GM19395 (cell line): ENCODE data around the gene UBAP1L.
"Not testable (repeated sequence)": the region's sequence is repeated elsewhere in the genome, so short reads cannot be mapped to it uniquely, and the experiment has no call there.

Experiments used
- ATAC-seq: cut with Tn5 transposase; IDR thresholded peaks from one replicate; pipeline ENCODE4 v1.9.1; 2021; ENCODE audit warnings: mild to moderate bottlenecking, moderate library complexity; ENCODE audit not compliant: unreplicated experiment

UBAP1L gene

DNA sequence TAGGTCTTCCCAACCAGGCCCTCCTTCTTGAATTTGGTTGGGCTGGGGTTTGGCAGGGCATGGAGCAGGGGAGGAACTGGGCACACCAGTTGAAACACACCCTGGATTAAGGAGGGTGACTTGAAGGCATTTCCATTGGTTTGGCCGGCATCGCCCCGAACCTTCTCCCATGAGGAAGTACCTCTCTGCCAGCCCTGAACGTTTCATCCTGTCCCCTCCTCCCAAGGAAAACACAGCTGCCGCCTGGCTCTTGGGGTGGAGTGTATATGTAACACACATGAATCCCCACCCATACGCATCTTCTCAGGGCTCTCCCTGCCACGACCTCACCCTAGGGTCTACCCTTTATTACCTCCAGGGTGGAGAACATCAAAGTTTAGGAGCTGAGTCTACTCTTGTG lies 14.6 kb downstream of the UBAP1L start:
- no peak for ATAC-seq

DNA sequence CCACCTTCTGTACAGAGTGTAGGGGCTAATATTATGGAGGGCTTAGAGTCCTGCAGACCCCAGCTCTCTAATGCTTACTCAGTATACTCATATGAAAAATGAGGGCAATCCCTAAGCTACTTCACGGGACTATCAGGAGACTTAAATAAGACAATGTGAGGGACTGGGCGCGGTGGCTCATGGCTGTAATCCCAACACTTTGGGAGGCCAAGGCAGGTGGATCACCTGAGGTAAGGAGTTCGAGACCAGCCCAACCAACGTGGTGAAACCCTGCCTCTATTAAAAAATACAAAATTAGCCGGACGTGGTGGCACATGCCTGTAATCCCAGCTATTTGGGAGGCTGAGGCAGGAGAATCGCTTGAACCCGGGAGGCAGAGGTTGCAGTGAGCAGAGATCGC lies 15.2 kb downstream of the UBAP1L start:
- ATAC-seq = not testable (repeated sequence)

DNA sequence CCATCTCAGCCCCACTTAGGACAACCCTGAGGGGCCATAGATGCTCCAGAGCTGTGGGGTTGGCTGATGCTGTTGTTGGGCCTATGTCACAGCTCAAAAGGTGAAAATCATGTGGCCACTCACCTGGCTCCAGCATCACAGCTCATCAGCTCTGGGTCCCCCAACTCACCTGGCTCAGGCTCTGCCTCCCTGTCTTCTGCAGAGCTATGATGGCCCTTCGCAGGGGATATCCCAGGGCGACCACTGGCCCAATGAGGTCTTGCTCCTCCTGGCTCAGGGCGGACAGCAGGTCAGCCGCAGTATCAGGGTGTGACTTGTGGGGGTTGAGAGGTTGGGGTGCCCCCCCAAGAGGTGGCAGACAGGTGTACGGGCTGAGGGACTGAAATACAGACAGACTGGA lies 15.7 kb downstream of the UBAP1L start:
- ATAC-seq = no peak

DNA sequence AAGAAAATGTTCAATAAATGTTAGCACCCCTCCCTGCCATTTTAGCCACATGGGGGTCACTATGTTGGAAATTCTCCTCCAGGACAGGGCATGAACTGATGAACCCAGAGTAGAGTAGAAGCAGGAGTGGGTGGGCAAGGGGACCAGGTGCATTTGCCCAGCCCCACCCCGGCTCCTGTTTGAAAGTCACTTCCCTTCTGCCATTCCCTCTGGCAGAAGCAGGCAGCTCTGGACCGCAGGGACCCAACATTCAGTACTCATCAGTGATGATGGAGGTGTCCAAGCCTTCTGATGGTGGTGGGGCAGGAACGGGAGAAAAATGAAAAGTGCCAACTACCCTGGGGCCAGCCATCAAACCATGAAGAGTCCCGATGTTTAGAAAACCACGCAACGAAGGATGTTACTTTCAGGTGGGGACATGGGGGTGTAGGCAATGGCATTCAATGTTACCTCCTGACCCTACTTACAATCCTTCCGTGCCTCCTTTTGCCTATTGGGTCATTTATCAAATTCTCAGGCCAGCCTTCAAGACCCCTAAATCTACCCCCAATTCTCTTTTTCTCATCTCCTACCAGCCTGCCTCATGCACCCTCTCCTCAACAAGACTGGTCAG lies 17.2 kb downstream of the UBAP1L start:
- ATAC-seq = no peak

DNA sequence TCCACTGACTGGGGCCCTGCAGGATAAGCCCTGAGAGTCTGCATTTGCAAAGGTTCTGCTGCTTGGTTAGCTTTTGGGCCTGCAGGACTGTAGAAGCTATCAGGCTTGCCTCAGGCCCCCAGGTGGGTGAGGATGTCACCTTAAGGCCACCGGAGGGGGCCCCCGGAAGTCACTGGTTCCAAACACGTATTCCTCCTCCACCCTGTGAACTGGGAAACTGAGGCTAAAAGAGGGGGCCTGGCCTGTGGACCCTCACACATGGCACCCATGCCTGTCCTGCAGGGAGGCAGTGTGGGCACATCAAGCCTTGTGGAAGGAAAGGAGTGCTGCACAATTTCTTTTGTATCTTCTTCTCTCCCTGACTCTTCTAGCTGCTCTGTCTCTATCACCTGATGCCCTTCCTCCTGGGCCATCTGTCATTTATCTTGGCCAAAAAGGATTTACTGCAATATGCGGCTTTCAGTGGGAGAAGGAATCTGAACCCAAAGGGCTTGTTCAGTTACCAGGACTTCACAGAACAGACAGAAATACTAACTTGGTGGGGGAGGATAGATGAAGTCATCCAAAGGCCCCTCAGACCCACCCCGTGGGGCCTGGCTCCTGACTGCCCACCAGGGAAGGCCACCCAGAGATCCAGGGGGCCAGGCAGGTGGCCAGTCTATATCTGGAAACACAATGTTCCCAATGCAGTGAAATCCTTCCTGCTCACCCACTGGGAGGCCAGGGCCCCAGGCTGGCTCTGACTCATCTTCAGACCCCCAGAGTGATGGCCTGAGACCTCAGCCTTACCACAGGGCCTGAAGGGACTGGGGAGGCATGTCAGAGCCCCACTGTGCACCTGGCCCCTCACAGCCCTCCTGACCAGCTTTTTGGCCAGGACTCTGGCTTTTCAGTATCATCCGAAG lies 18.3 kb downstream of the UBAP1L start:
- ATAC-seq = no peak

DNA sequence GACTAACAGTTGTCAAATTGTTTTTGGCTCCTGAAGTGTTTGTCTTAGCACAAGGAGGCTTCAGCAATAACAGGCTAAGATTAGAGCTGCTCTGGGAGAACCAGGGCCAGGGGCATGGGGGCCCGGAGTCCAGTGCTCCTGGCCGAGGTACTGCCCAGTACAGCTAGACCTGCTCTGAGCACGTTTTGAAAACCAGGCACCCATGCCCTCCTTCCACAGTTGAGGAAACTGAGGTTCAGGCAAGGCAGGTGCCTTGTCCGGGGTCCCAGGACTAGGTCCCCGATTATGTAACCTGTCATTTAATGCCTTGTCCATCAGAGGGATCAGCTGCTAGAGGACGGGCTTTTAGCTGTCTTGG lies 19.3 kb downstream of the UBAP1L start:
- ATAC-seq = no peak

DNA sequence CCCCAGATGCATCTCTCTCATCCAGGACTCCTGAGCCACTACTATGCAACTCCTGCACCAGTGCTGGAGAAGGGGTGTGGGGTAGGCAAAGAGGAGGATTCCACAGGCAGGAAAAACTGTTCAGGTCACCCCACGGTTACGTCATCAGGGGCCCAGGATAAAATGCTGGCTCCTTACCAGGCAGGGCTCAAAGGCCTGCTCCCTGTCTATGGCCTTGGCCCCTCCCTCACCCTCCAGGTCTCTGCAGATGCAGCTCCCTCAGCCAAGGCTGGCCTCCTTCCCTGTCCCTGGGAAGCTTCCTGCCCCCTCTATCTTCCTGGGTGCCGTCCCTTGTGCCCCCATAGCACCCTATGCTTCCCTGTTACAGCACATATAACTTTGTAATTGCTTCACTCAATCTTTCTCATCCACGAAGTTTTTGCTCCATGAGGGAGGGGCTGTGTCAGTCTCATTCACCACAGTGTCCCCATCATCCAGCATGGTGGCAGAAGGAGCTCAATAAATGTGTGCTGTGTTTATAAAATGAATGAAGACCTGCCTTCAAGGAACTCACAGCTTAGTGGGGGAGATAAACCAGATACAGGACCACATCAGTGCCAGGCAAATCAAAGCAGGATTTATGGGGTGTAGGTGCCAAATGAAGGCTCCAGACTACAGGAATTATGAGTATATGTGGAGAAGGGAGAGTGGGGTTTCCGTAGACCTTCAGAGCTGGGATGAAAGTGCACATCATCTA lies 19.8 kb downstream of the UBAP1L start:
- no peak for ATAC-seq

DNA sequence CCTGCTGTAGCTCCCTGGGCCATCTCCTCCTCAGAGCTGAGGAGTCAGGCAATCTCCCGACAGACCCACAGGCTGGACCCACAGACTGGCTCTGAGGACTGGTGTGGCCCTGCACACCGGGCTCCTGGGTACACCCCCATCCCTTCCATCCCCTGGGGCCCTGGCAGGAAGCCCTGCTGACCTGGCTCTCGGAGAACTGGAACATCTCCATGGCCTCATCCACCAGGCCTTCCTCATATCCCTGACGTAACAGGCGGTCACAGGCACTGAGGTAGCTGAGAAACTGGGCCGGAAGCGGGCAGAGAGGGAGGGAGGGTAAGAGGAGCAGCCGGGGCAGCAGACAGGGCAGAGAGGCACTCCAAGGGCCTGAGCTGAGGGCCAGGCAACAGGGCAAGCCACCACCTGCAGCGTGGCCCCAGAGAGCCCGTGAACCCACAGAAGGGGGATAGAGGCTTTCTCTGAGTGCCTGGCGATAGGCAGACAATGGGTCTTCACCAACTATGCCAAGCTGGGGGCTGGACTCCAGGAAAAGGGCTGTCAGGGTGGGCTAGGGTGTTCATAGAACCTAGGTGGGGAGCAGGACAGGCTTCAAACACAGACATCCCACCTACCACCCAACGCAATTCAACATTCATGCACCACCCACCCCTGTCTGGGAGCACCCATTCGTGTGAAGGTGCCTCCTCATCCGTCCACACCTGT lies 20.6 kb downstream of the UBAP1L start:
- ATAC-seq = no peak

DNA sequence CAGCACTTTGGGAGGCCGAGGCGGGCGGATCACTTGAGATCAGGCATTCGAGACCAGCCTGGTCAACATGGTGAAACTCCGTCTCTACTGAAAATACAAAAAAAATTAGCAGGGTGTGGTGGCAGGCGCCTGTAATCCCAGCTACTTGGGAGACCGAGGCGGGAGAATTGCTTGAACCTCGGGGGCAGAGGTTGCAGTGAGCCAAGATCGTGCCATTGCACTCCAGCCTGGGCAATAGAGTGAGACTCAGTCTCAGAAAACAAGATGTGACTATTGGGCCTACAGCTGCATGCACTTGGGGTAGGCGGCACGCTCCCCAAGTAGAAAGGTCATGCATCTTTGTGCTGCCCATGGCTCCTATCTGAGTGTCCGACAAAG lies 21.2 kb downstream of the UBAP1L start:
- ATAC-seq = not testable (repeated sequence)

DNA sequence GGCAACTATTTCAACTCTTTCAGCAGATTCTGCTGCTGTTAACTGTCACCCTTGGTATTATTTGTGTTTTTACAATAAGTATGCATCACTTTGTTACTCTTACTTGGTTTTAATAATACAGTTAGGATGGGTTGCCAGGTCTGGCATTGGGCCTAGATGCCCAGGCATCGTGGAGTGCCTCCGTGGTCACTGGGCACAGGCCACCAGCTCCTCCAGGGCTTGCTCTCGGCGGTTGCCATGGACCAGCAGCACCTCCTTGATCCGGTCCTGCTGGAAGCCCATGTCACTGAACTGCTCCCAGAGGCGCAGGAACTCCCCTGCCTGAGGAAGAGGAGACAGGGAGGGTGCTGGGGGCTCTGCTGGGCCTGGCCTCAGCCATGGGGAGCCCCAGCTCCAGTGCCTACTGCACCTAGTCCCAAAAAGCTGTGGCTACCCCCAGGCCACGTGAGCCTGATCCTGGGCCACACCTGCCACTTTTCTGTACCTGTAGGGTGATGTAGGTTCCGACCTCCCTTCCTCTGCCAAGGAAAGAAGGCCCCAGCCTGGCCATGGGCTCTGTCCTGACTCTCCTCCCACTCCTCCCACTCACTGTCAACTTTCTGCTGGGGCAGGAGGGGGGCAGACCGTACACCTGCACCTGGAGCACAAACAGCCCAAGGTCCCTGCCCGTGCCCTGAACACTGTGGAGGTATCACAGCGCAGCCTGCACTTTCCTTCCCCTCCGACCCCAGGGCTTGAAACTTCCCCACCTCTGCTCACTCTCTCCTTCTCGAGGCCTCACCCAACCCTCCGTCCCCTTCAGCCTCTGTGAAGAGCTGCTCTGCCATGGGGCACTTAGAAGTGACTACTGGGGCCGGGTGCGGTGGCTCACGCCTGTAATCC lies 21.8 kb downstream of the UBAP1L start:
- no peak for ATAC-seq

DNA sequence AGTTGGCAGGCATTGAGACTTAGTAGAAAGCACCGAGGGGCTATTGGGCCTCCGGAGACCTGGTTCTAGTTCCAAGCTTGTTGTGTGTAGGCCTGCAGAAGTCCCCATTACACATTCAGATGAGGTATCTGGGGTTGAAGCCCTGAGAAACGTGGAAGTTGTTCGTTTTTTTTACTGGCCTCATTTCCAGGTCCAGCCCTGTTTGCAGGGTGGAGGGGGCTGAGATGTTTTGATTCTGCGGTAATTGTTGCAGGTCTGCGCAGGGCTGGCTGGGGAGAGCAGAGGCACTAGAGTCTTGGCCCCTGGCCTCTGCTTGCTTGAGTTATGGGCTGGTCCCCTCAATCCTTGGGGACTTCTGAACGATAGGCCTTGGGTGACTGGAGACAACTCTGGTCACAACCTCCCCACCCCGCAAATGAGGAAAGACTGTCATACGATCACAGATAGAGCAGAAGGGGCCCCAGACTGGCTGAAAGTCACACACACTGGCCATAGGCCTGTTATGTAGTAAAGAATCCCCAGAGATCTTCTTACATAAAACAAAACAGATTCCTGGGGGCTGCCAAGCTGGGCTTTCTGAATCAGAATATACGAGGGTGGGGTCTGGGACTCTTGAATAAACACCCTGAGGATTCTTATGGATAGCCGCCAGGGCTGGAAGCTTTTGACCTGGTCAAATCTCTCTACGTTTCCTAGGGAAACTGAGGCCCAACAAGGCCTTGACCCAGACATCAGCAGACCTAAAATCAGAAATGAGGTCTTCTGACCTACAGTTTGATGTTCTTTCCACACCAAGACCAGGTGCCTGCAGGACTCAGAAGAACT lies 22.8 kb downstream of the UBAP1L start:
- no peak for ATAC-seq

DNA sequence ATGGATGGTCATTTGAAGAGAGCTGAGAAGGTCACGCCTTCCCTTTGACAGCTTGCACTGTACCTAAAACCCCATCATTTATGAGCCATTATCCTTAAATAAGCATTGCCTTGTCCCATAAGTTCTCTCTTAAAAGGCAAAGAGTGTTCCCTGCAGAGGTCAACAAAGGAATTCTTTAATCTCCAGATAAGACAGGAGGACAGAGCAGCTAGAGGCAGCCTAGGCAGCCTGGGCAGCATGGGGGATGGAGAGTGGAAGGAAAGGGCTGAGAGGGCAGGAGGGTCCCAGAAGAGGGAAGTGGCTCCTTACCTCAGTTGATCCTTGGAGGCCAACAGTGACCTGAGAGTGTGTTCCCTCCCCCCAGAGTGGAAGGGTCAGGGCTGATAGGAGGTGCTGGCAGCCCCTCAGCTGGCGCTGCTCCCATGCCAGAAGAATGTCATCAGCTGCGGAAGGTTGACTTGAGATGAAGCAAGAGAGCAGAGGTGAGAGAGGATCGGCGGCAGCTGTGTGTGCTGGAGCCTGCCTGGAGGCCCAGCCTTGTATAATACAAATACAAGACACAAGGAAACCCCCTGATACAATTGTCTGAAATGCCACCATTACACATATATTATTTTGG lies 25.7 kb downstream of the UBAP1L start:
- ATAC-seq = no peak

DNA sequence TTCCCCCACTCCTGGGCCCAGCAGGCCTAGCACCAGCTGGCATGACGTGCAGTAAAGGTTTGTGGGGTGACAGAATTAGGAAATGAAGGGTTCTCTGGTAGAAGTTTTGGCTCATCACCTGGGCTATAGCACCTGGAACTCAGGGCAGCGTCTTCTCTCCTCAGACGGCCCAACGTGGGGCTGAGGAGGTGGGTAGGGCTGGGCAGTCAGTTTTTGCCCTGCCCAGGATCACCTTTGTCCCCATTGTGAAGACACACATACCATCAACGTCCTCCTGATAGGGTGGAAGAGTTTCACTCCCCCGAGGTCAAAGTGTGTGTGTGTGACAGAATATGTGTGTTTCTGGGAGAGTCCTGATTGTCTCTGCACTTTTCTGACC lies 26.4 kb downstream of the UBAP1L start:
- ATAC-seq = no peak

DNA sequence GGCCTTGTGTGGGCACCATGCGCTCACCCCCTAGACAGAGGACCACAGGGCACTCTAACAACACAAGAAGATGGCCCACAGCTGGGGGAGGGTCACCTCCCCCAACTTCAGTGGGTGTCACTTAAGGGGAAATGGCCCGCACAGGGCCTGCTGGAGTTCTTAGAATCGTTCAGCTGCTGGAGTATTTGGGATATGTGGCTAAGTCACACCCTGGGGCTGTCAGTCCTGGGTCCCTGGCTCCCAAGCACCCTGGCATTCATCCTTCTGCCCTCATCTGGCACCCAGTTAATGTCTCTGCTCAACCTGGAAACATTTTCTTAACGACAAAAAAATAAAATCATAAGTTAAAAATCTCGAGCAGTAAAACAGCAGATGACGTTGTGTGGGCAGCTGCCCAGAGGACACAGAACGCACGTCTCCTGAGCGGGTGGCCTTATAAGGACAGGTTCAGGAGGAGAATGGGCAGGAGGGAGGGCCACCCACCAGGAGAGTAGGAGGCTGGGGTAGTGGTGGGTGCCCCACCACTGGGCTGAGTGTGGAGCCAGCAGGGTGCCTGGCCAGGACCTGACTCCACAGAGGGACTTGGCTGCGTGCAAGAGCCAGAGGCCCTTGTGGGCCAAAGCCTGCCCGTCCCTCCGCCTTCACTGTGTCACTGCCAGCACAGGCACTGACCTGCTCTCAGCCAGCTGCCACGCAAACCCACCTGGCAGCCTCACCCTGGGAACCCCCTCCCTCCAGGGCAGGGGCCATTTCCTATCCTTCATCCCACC lies 26.9 kb downstream of the UBAP1L start:
- no peak for ATAC-seq

DNA sequence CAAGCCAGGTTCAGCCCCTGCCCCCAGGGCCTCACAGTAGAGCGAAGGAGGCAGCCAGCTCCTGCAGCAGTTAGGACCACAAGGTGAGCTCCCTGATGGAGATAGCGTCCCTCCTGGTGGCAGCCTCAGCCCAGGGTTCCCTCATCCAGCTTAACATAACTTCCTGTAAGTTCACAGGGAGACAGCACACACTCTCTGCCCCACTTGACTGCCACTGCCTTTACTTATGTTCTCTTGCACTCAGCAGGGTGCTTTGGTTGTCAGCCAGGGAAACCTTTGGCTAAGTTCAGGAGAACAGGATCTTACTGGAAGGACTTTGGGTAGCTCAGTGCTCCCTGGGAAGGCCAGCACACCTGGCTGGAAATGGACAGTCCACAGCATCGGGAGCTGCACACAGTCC lies 27.6 kb downstream of the UBAP1L start:
- no peak for ATAC-seq

DNA sequence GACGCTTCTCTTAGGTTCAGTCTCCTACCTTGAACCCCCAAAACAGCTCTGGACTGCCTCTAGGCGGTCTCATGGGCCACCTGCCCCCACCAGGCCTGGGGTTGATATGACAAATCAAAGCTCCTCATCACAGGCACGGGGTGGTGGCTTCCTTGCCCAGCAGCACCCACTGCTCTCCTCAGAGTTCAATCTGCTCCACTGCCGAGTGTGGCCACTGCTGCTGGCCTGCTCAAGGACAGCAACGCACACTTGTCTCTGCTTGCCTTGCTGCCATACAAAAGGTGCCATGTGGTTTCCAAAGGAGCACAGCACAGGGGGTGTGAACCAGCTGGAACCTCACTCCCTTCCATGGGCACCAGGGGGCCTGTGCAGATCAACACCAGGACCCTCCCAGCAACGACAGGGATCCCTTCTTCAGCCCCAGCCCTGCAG lies 28.3 kb downstream of the UBAP1L start:
- ATAC-seq = no peak

DNA sequence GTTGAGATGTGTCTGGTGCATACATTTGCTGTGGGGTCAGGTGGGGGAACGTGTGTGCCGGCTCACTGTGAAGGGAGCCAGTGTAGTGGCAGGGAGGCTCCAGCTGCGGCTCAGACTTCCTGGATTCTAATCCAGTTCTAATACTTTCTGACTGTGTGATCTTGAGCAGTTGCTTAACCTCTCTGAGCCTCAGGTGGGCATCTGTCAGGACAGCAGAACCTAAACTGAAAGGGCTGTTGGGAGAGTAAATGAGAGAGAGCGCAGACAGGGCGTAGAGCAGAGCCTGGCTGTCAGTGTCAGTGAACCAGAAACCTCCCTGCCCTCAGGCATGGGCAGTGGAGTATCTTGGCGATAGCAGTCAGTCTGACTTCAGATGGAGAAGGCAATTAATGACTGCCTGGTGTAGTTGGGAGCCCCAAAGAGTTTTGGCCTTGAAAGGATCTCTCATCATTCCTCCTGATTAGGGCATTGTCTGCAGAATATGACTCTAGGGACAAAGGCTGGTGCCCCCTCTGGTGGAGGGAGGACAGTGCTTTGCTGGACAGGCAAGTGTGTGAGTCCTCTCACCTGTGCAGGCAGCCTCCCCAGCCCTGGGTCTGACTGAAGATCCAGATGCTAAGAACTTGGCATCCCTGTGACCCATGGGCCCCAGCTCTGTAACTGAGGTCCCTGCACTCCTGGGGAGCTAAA lies 28.9 kb downstream of the UBAP1L start:
- ATAC-seq = no peak
